GM12873 (cell line): ENCODE measurements around the gene PCSK7.

Experiments
- TF ChIP-seq, protein P1 (sequence below): IDR thresholded peaks from 2 replicates; pipeline ENCODE4 v1.5.1; 2012; ENCODE audit warnings: low read depth, mild to moderate bottlenecking, moderate library complexity, low read length, control low read depth; ENCODE audit not compliant: insufficient read depth; ENCODE audit errors: missing control alignments

Gene PCSK7

DNA sequence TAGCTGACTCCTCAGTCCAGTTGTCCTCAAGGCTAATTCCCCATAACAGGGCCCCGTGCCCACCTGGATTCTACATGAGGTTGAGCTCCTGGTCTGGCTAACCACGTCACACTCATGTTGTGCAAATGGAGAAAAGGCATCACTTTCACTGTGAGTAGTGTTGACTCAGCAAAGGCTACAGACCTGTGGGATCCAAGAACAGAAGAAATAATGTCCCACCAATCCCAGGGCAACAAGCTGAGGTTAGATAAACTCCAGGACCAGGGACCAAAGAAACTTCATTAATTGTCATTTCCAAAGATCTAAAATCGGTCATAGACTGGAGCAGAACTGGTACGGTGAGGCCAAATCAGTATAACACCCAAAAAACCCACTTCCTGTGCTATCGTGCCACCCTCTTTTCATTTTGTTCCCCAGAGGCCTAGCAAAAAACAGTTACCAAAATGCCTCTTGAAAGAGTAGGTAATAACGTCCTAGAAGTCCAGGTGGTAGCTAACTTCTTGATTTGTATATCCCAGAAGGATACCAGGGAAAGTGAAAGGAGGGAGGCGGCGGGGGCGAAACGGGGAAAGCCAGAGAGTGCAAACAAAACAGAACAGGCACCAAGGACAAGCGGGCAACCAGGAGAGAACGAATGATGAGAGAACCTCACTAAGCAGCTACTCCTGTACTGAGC, 1.4 kb downstream of the PCSK7 start:
- TF ChIP-seq, protein P1, sequence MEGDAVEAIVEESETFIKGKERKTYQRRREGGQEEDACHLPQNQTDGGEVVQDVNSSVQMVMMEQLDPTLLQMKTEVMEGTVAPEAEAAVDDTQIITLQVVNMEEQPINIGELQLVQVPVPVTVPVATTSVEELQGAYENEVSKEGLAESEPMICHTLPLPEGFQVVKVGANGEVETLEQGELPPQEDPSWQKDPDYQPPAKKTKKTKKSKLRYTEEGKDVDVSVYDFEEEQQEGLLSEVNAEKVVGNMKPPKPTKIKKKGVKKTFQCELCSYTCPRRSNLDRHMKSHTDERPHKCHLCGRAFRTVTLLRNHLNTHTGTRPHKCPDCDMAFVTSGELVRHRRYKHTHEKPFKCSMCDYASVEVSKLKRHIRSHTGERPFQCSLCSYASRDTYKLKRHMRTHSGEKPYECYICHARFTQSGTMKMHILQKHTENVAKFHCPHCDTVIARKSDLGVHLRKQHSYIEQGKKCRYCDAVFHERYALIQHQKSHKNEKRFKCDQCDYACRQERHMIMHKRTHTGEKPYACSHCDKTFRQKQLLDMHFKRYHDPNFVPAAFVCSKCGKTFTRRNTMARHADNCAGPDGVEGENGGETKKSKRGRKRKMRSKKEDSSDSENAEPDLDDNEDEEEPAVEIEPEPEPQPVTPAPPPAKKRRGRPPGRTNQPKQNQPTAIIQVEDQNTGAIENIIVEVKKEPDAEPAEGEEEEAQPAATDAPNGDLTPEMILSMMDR = no peak

DNA sequence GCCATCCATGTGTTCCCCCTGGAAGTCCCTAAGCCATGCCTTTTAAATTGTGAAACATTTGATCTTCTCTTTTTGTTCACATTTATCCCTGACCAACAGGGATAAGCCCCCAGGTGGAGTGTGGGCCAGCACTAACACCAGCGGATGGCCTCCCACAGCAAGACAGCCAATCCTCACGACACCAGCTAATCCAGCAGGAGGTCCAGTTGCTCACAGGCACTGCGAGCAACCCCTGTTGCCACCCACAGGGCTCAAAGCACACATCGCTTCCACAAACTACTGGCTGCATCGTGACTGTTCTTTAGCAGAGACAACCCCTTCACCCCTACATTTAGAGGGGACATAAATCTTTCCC, 2.0 kb downstream of the PCSK7 start:
- TF ChIP-seq, protein P1 = no peak

DNA sequence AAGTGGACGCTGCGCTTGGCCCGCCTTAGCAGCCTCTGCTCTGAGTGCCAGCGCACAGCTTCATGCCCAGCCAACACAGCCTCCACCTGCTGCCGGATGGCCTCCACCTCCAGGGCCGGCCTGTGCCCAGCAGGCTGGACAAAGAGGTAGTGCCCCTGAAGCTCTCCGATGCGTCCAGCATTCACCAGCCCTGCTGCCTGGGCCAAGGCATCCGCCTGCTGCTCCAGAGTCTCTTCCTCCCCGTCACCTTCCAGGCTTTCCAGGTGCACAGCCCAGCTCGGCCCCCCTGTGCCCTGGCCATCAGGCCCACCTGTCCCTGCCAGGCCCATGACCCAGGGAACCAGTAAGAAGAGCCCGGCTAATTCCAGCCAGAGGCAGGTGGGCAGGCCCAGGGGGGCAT, 2.5 kb downstream of the PCSK7 start:
- TF ChIP-seq, protein P1 = no peak

DNA sequence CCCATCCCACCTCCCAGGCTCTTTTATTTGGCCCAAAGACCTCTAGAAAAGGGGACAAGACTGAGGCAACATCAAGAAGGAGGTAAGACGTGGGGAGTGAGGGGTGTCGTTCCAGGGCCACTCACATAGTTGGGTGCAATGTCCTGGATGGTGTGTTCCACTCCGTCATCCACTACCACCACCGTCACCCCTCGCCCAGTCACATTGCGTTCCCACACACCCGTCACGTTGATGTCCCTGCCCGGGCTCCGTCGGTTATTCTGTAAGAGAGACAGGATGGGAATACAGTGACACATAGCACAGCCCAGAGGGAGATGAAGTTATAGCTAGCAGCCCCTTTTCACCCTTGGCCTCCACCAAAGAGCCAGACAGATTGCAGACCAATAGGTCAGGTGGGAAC, 3.8 kb downstream of the PCSK7 start:
- TF ChIP-seq, protein P1 = no peak

DNA sequence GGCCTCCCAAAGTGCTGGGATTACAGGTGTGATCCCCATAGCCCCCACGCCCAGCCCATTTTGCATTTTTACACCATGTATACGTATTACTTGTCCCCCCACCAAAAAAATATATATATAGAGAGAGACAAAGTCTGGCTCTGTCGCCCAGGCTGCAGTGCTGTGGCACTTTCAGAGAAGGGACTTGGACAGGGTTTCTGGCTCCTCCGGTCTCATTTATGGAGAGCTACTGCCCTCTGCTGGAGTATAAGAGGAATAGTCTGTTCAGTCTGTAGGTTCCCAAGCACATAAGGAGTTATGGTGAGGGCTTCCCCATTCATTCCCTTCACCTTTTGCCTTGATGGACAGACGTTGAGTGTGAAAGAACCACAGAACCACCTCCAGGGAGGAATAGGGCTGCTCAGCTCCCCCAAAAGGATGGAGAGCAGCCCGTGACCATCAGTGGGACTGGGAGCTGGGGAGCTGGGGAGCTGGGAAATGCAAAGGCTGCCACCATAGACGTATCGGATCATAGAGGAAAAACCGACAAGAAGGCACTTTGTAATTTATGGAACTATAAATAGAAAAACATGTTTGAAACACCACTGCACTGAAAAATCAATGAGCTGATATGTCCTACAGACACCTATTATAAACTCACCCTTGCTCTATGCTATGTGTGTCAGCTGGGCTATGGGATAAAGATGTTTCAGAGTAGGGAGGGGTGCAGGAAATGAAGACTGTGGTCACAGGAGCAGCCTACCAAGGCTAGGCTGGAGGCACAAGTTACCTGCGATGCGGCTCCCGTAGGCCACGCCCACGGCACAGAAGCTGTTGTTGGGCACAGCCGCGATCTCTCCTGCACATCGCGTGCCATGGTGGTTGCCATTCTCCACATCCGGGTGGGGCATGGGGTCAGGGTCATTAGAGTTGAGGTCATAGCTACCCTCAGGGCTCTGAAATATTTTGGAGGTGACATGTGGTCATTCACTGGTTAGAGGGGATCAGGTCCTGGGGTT, 5.2 kb downstream of the PCSK7 start:
- TF ChIP-seq, protein P1 = peak; percentile 81

DNA sequence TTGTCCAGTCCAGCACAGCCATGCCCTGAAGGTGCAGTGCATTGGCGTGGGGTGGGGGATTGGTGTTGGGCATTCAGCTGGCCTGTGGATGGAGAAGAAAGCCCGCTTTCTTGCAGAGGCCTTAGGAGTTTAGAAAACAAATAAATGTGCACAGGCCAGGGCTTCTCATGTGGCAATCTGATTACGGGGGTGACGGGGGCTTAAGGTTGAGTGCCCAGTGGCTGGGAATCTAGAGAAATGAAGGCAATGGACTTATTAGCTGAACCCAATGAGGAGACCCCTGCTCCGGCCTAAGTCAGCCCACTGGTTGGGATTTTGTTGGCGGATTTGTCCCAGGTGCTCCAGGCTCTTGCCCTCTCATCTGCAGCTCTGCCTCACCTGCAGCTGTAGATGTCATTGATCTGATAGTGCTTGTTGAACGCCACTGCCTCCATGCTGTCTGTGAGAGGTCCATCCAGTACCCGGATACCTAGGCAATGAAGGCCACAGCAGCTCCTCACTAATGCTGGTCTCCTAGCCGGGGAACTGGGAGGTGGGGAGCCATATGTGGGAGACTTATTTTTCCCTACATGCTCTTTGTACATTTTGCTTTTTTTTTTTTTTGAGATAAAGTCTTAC, 6.2 kb downstream of the PCSK7 start:
- TF ChIP-seq, protein P1 = no peak
